ENCODE measurements around the gene ZC3H4.
A peak's percentile ranks its signal among the peaks of the same experiment; 100 is the strongest.

The ZC3H4 gene

DNA sequence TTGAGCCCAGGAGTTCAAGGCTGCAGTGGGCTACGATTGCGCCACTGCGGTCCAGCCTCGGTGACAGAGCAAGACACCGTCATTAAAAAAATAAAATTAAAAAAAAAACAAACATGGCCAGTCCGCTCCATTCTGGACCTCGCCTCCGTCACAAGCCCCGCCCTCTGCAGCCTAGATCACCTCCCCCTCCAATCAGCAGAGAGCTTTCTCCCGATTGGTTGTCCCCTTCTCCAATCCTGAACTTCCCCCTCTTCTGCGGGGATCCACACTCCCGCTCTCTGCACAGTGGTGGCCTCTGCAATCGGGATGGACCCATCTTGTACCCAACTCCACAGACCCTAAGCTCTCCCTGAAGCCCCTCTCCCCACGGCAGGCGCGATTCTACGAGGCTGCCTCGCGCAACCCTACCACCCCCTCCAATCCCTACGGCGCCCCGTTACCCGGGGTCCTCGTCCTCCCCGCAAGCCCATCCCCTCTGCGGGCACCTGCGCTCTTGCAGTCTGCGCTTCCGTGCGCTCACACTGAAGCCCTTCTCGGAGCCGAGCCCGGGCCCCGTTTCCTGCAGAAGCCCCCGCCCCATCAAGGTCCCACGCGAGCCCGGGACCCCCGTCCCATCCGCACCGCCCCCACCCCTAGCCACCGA is 65.7 kb downstream of the ZC3H4 start:
- peak; percentile 88 to 91 for DNase-seq
- no peak for TF ChIP-seq POLR2A (IDR thresholded peaks at IDR 0.05; ENCODE audit: low read length)
- TF ChIP-seq GATA1 (IDR thresholded peaks at IDR 0.05; ENCODE audit: low read depth, low read length) = no peak

DNA sequence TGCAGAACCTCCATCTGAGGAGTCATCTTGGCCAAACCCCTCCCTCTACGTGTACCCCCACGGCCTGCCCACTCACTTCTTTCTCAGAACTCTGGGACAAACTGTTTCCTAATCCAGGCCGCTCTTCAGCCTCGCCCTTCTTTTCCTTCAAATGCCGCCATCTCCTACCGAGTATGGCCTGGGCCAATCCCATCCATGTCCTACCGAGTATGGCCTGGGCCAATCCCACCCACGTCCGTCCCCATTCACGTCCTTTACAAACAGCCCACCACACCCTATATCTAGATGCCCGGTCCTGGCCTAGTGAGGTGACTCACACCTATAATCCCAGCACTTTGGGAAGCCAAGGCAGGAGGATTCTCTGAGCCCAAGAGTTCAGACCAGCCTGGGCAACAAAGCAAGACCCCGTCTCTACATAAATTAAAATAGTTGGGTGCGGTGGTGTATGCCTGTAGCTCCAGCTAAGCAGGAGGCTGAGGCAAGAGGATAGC is 66.3 kb downstream of the ZC3H4 start:
- DNase-seq = no peak
- no peak for TF ChIP-seq POLR2A (IDR thresholded peaks at IDR 0.05; ENCODE audit: low read length)
- no peak for TF ChIP-seq GATA1 (IDR thresholded peaks at IDR 0.05; ENCODE audit: low read depth, low read length)

DNA sequence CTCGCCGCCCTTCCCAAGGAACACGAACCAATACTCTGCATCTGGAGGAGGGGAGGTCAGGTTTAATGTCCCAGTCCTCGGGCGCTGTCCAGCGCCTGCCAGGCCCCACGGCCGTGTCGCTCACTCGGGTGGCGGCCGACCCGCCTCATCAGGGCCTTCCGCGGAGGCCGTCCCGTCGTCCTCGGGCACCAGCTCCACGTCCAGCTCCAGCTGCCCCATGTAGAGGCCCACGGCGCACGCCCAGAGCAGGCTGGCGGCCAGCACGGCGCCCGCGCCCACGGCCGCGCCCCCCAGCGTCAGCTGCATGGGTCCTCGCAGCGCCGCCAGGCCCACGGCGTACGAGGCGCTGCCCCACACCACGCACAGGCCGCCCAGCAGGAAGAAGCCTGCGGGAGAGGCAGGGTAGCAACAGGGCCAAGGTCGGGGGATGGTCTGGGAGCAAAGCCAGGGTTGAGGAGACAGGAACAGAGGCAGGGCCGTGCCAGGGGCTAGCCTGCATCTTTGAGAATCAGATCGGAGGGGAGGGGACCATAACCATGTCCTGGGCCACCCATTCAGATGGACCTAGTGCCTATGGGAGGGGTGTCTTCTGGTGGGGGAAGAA is 67.6 kb downstream of the ZC3H4 start:
- no peak for DNase-seq

DNA sequence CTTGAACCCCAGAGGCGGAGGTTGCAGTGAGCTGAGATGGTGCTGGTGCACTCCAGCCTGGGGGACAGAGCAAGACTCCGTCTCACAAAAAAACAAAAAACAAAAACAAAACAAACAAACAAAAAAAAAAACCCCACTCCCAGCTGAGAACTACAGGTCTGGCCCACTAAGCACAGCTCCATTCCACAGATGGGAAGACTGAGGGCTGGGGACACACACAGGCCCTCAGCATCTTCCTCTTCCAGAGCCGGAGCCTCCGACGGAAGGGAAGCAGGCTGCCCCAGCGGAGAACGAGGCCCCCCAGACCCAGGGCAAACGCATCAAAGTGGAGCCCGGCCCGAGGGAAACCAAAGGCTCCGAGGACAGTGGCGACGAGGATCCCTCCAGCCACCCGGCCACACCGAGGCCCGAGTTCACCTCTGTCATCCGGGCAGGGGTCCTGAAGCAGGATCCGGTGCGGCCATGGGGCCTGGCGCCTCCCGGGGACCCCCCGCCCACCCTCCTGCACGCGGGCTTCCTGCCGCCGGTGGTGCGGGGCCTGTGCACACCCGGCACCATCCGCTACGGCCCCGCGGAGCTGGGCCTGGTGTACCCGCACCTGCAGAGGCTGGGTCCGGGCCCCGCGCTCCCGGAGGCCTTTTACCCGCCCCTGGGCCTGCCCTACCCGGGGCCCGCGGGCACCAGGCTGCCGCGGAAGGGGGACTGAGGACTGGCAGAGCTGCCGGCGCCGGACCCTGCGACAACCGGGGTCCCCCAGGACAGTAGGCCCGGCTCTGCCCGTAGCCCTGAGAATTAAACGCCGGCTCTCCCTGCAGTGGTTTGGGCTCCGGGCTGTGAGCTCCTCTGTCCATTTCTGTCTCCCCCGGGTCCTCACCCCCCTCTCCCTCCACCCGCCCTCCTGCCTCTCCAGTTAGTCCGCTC is 68.4 kb downstream of the ZC3H4 start:
- no peak for DNase-seq
- TF ChIP-seq GATA1 (IDR thresholded peaks at IDR 0.05; ENCODE audit: low read depth, low read length) (no peak), POLR2A (IDR thresholded peaks at IDR 0.05; ENCODE audit: low read length) (no peak)

More for the DNA sequence above, 67.6 kb downstream of the ZC3H4 start:
- no peak for TF ChIP-seq GATA1 (IDR thresholded peaks at IDR 0.05; ENCODE audit: low read depth, low read length)
- TF ChIP-seq POLR2A (IDR thresholded peaks at IDR 0.05; ENCODE audit: low read length) = no peak

DNA sequence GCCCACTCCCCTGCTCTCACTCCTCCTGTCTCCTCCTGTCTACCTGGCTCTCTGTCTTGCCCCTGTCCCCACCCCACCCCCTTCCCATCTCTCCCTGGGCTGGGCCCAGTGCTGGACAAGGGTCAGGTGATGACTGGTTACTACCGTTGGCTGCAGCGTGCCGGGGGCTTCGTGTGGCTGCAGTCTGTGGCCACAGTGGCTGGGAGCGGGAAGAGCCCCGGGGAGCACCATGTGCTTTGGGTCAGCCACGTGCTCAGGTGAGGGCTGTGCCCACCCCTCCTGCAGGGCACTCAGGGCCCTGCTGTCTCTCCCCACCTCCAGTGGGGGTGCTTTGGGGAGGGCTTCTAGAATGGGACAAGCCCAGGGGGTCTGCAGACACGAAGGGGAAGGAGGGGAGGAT is 72.7 kb downstream of the ZC3H4 start:
- no peak for DNase-seq

DNA sequence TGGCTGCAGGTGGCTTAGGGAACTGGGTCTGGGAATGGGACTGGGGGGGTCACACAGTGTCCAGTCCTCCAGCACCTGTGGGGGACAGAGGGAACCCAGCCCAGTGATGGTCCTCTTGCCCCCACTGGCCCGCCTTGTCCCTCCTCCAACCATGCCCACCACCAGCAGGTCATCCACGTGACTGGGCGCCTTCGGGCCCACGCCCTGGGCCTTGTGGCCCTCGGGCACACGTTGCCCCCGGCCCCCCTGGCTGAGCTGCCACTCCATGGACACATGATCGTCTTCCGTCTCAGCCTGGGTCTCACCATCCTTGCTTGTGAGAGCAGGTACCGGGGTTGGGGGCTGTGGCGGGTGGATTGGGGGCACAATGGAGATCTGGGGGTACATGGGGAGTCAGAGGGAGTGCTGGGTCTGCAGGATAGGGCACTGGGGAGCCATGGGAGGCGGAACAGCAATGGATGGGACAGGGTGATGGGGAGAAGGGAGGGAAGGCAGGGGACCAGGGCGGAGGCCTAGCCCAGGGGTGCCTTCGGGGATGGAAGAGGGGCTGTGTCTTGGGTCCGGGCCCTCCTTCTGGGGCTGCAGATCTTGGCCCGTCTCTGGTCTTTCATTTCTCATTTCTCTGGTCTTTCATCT is 74.2 kb downstream of the ZC3H4 start:
- TF ChIP-seq POLR2A (IDR thresholded peaks at IDR 0.05; ENCODE audit: low read length) (no peak), GATA1 (IDR thresholded peaks at IDR 0.05; ENCODE audit: low read depth, low read length) (no peak)
- no peak for DNase-seq

More for the DNA sequence above, 72.7 kb downstream of the ZC3H4 start:
- TF ChIP-seq GATA1 (IDR thresholded peaks at IDR 0.05; ENCODE audit: low read depth, low read length) = no peak
- TF ChIP-seq POLR2A (IDR thresholded peaks at IDR 0.05; ENCODE audit: low read length) = no peak

DNA sequence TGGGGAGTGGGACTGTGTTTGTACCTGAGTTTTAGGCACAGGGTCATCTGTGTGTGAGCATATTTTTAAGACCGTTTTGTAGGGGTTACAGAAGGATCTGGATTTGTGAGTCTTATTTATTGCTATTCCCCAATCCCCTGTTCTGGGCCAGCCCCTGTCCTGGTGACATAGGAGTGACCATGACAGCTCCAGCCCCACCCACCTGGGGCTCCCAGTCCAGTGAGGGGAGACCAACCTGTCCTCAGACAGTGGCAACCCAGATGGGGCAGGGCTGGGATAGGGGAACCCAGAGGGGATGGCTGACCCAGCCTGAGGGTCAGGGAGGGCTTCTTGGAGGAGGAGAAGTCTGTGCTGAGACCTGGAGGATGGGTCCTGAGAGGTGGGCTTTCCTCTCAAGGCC is 75.8 kb downstream of the ZC3H4 start:
- TF ChIP-seq POLR2A (IDR thresholded peaks at IDR 0.05; ENCODE audit: low read length) (no peak), GATA1 (IDR thresholded peaks at IDR 0.05; ENCODE audit: low read depth, low read length) (no peak)
- DNase-seq = no peak

DNA sequence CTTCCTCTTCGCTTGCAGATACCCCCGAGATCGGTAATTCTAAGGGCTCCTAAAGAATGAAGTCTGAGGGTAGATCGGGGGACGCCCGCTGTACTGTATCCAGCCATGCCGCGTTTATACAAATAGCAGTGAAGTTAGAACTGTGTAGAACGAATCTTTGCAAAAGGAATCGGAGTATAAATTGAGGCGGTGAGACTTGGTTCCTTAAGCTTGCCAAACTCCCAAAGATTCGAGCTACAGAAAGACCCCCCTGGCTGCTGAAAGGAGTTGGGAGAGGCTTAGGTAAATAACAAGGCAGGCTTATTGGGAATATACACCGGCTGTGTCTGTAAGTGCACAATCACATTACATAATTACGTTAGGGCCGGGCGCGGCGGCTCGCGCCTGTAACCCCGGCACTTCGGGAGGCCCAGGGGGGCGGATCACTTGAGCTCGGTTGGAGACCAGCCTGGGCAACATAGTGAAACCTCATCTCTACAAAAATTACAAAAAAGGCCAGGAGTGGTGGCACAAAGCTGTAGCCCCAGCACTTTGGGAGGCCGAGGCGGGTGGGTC is 77.4 kb downstream of the ZC3H4 start:
- TF ChIP-seq GATA1 (IDR thresholded peaks at IDR 0.05; ENCODE audit: low read depth, low read length) = no peak
- no peak for TF ChIP-seq POLR2A (IDR thresholded peaks at IDR 0.05; ENCODE audit: low read length)
- DNase-seq = peak; percentile 53 to 68

DNA sequence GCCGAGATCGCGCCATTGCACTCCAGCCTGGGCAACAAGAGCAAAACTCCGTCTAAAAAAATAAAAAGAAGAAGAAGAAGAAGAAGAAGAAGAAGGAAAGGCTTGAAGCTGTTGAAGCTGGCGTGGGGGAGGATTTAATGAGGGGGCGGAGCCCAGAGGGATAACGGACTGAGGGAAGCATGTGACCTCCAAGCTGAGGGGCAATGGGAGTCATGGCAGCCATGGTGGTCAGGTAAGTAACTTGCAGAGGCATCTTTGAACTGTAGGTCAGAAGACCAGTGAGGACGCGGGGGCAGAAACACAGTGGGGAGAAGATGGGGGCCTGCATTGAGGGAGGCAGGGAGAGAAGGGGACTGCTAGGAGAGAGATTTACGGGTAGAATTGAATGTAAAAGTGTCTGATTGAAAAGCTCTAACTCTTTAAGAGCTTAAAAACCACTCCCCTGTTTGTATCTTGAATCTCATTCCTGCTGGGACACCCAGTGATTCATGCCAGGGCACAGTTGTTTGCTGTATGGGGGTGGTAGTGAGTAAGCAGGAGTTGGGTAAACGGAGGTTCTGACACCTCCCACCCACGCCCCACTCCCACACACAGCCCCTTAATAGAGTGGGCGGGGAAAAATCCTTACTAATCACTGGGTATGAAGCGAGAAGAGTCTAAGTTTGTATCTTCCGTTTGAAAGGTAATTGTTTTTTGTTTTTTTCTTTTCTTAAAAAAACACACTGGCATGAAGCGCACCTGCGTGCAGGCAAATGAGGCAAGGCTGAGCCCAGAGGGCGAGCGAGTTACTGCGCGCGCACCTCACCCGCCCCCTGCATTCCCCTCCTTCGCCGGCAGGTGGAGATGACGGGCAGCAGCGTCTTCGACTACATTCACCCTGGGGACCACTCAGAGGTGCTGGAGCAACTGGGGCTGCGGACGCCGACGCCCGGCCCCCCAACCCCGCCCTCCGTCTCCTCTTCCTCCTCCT is 78.2 kb downstream of the ZC3H4 start:
- peak; percentile 86 to 92 for DNase-seq

DNA sequence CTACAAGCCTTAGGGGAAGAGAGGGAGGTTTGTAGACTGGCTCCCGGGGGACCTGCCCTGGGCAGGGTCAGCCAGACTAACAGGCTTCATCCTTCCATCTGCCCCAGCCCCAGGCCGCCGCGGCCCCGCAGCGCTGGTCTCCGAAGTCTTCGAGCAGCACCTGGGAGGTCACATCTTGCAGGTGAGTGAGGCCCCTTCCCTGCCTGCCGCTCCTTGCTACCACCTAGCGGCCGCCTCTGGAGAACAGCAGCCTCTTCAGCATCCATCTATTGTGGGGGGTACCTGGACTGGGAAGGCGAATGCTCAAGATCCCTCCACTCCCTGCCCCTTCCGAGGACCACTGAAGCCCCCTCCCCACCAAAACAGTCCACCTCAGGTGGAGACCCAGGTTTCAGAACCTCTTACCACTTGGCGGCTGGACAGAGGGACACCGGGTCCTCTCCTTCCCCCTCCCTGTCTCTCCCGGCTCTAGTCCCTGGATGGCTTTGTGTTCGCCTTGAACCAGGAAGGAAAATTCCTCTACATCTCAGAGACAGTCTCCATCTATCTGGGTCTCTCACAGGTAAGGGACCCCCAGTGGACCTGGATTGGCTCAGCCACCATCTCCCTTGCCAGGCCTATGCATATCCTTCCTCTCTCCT is 81.3 kb downstream of the ZC3H4 start:
- peak in 1 of 2 experiments; percentile 63 for DNase-seq
- TF ChIP-seq POLR2A (IDR thresholded peaks at IDR 0.05; ENCODE audit: low read length) (no peak), GATA1 (IDR thresholded peaks at IDR 0.05; ENCODE audit: low read depth, low read length) (no peak)

More for the DNA sequence above, 78.2 kb downstream of the ZC3H4 start:
- TF ChIP-seq POLR2A (IDR thresholded peaks at IDR 0.05; ENCODE audit: low read length) (peak; percentile 18), GATA1 (IDR thresholded peaks at IDR 0.05; ENCODE audit: low read depth, low read length) (no peak)

DNA sequence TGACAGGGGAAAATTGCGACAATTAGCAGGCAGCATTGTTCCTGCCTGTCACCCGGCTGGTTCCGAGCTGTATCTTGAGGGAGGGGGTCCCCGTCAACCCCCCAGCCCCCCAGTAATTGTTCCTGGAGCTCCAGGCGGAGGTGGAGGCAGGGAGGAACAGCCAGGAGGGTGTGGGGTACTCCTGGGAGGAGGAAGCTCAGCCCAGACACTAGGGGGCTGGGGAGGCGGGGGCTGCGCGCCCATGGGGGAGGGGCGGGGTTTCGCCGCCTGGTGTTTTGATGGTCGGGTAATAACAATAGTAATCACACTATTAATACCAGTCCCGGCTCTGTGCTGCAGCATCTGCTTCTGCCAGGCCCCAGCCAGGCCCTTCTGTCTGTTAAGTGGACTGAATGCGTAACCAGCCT is 85.4 kb downstream of the ZC3H4 start:
- no peak for DNase-seq
- no peak for TF ChIP-seq GATA1 (IDR thresholded peaks at IDR 0.05; ENCODE audit: low read depth, low read length)

DNA sequence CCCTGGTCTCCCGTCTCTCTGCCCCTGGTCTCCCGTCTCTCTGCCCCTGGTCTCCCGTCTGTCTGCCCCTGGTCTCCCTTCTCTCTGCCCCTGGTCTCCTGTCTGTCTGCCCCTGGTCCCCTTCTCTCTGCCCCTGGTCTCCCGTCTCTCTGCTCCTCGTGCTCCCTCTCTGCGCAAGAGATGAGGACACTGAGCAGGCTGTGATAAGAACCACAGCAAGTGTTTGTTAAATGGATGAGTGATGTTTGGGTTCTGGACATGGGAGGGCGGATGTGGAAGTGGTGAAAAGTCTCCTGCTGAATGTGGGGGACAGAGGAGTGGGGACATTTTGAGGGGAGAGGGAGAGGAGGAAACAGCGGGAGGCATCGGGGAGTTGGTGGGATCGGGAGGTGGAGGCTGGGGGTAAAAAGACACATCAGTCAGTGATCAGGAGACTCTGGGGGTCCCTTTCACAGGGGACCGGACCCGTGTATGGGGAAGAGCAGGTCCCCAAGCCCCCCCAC is 85.9 kb downstream of the ZC3H4 start:
- no peak for DNase-seq
- TF ChIP-seq GATA1 (IDR thresholded peaks at IDR 0.05; ENCODE audit: low read depth, low read length) (no peak), POLR2A (IDR thresholded peaks at IDR 0.05; ENCODE audit: low read length) (no peak)

Data from erythroblast (primary cell).